GM12878 (cell line): ENCODE results near the gene RPS6KC1. TPM values are rescaled to one million over a fixed set of nuclear protein-coding genes. Genes with fewer than 3 reads are reported as not detected.

Experiments
- CEBPZ ChIP-seq: fragments of 150-350 bp; IDR thresholded peaks from 2 replicates; pipeline ENCODE4 v1.6.1; 2016; ENCODE audit warnings: low read depth, low read length
- CUX1 ChIP-seq: IDR thresholded peaks from 2 replicates; pipeline ENCODE4 v1.6.1; 2012; ENCODE audit warnings: improper control_type of control experiment, low read depth, low read length; ENCODE audit not compliant: insufficient replicate concordance
- HDGF ChIP-seq: fragments of 450-650 bp; IDR thresholded peaks from 2 replicates; pipeline ENCODE4 v1.6.1; 2016; ENCODE audit warnings: antibody characterized with exemption
- HSF1 ChIP-seq: fragments of 150-350 bp; IDR thresholded peaks from 2 replicates; pipeline ENCODE4 v1.6.1; 2014; ENCODE audit warnings: mild to moderate bottlenecking, low read depth, low read length
- NFIC ChIP-seq: IDR thresholded peaks from 2 replicates; pipeline ENCODE4 v1.6.1; 2012; ENCODE audit warnings: low read depth, mild to moderate bottlenecking, inconsistent platforms, low read length, moderate library complexity
- NFYB ChIP-seq: IDR thresholded peaks from 2 replicates; pipeline ENCODE4 v1.6.1; 2011; ENCODE audit warnings: low read depth, mild to moderate bottlenecking, low read length, improper control_type of control experiment, moderate library complexity; ENCODE audit not compliant: insufficient read depth
- NRF1 ChIP-seq: conservative IDR thresholded peaks from 2 replicates; pipeline ENCODE4 v1.6.1; 2011; ENCODE audit warnings: mild to moderate bottlenecking, low read depth, low read length, improper control_type of control experiment
- SIN3A ChIP-seq: IDR thresholded peaks from 2 replicates; pipeline ENCODE4 v1.6.1; 2012; ENCODE audit warnings: low read depth, low read length, improper control_type of control experiment
- SPI1 ChIP-seq: IDR thresholded peaks from 2 replicates; pipeline ENCODE4 v1.6.1; 2011; ENCODE audit warnings: low read depth, mild to moderate bottlenecking, low read length, moderate library complexity, borderline replicate concordance; ENCODE audit not compliant: insufficient read depth
- TAF1 ChIP-seq: IDR thresholded peaks from 2 replicates; pipeline ENCODE4 v1.6.1; 2011; ENCODE audit warnings: mild to moderate bottlenecking, low read depth, low read length, borderline replicate concordance
- ZNF687 ChIP-seq: fragments of 450-650 bp; IDR thresholded peaks from 2 replicates; pipeline ENCODE4 v1.6.1; 2017; ENCODE audit warnings: mild to moderate bottlenecking, moderate library complexity
- ZSCAN29 ChIP-seq: fragments of 450-650 bp; IDR thresholded peaks from 2 replicates; pipeline ENCODE4 v1.6.1; 2017; ENCODE audit warnings: mild to moderate bottlenecking, moderate library complexity
- polyA plus RNA-seq, 11 experiments: library from polyadenylated mRNA; depleted of rRNA in 4 of 11; unstranded in 6 of 11; stranded (reverse) in 5 of 11; fragments of >200 nt; fragmentation: Nextera tagmentation in 4 of 11; fragmentation: Illumina TruSeq in 1 of 11; extraction: Ambion mirVana in 4 of 11; extraction: Trizol in 1 of 11; gene quantifications; 1 replicate in 1 of 11; 2 replicates in 10 of 11; pipeline versions ENCODE4 v1.2.1 to v1.2.3, GENCODE V29; 2011 to 2016; ENCODE audit warnings: inconsistent platforms in 2 of 11, missing spikeins in 2 of 11, low read depth in 1 of 11
- total RNA-seq, 4 experiments: library from RNA; depleted of rRNA in 3 of 4; stranded (reverse); fragments of >200 nt in 3 of 4; fragmentation: Illumina TruSeq in 1 of 4; extraction: Trizol in 1 of 4; gene quantifications; 2 replicates each; pipeline versions ENCODE4 v1.2.1 to v1.2.3, GENCODE V29; 2013 to 2021

Gene RPS6KC1
- total and polyA plus RNA-seq, 10 of the 15 experiments (the other 5 are each of a cell fraction or from before 2014, with no cell fraction given) = 2.9 to 17.3 (median 12.2) TPM

- TF ChIP-seq HDGF = peak; percentile 70; the same call in 1 of the 2 replicates
- no peak for TF ChIP-seq NFYB
- no peak for TF ChIP-seq NFIC
- peak; percentile 50; the same call in 1 of the 2 replicates for TF ChIP-seq ZNF687
- TF ChIP-seq CUX1 = peak; percentile 24
- TF ChIP-seq HSF1 = no peak
- TF ChIP-seq TAF1 = no peak
- TF ChIP-seq SPI1 = peak; percentile 45
- TF ChIP-seq ZSCAN29 = no peak
- TF ChIP-seq CEBPZ = no peak
- TF ChIP-seq NRF1 = peak; percentile 96
- TF ChIP-seq SIN3A = no peak
Observed at GRCh38 chr1:213015099-213016050, 35.7 kb upstream of the RPS6KC1 start, which contains the start of gene ANGEL2 (continued).
